CD4-positive, alpha-beta T cell (primary cell): Measurements from ENCODE around the gene PPL. TPM values are rescaled to one million over a fixed set of nuclear protein-coding genes. Genes with fewer than 3 reads are reported as not detected.

Source experiments
- ATAC-seq: fragments of 200-7000 bp; cut with Tn5 transposase; one replicate; pipeline ENCODE4 v1.10.0; 2022; ENCODE audit warnings: mild to moderate bottlenecking; ENCODE audit not compliant: poor library complexity
- CTCF ChIA-PET: fragments of 350-600 bp; sonication (Branson Sonifier 250); formaldehyde crosslinking; loops from one replicate; lab custom pipeline; 2021; ENCODE audit warnings: antibody characterized with exemption, inconsistent platforms; lab: Charles Lee
- POLR2A ChIA-PET: fragments of 350-600 bp; sonication (Branson Sonifier 250); formaldehyde crosslinking; loops from one replicate; lab custom pipeline; 2021; ENCODE audit warnings: antibody characterized with exemption, inconsistent platforms; lab: Charles Lee
- DNase-seq, 14 experiments: peaks; one replicate each; pipeline ENCODE4 v3.0.0-alpha.2; 2013 to 2020; ENCODE audit warnings: mixed read lengths in 2 of 14
- H3K27ac ChIP-seq, 2 donors: one replicate each; pipeline versions ENCODE4 v1.5.1 to v1.7.0; 2013; ENCODE audit warnings: low read length in 2 of 2, low read depth in 1 of 2, mild to moderate bottlenecking in 1 of 2
- H3K27me3 ChIP-seq, 2 experiments: 1 replicate in 1 of 2; 2 replicates in 1 of 2; pipeline versions ENCODE4 v1.6.1 to v1.7.0; 2013; ENCODE audit warnings: low read length in 2 of 2, control low read depth in 1 of 2, mild to moderate bottlenecking in 1 of 2, moderate library complexity in 1 of 2; ENCODE audit not compliant: insufficient read depth in 2 of 2, control insufficient read depth in 1 of 2
- H3K36me3 ChIP-seq: one replicate; pipeline ENCODE4 v1.6.1; 2013; ENCODE audit warnings: low read length, control low read depth; ENCODE audit not compliant: insufficient read depth
- H3K4me1 ChIP-seq: one replicate; pipeline ENCODE4 v1.6.1; 2013; ENCODE audit warnings: low read length, control low read depth; ENCODE audit not compliant: insufficient read depth
- H3K4me3 ChIP-seq: one replicate; pipeline ENCODE4 v1.5.1; 2013; ENCODE audit warnings: mild to moderate bottlenecking, low read length, moderate library complexity
- H3K9me3 ChIP-seq, 2 experiments: 1 replicate in 1 of 2; 2 replicates in 1 of 2; pipeline versions ENCODE4 v1.6.1 to v1.7.0; 2013; ENCODE audit warnings: low read length in 2 of 2, mild to moderate bottlenecking in 2 of 2, control low read depth in 1 of 2, moderate library complexity in 1 of 2; ENCODE audit not compliant: control insufficient read depth in 1 of 2, insufficient read depth in 1 of 2
- H3K27ac Mint-ChIP-seq: one replicate; pipeline ENCODE4 v1.8.0; 2020; ENCODE audit warnings: mixed read lengths
- H3K27me3 Mint-ChIP-seq: one replicate; pipeline ENCODE4 v1.8.0; 2021; ENCODE audit warnings: mixed read lengths
- H3K36me3 Mint-ChIP-seq: one replicate; pipeline ENCODE4 v1.8.0; 2021; ENCODE audit warnings: low read depth, mixed read lengths
- H3K4me1 Mint-ChIP-seq: one replicate; pipeline ENCODE4 v1.8.0; 2021; ENCODE audit warnings: low read depth, mixed read lengths
- H3K4me3 Mint-ChIP-seq: one replicate; pipeline ENCODE4 v1.8.0; 2020; ENCODE audit warnings: mild to moderate bottlenecking, mixed read lengths
- H3K9me3 Mint-ChIP-seq: one replicate; pipeline ENCODE4 v1.8.0; 2020; ENCODE audit warnings: mixed read lengths
- CTCF ChIP-seq: fragments of 200-600 bp; IDR thresholded peaks from one replicate; pipeline ENCODE4 v1.8.0; 2022; ENCODE audit warnings: antibody characterized with exemption, mild to moderate bottlenecking
- intact Hi-C, 2 experiments: fragments of 100-400 bp; cut with DNase I in 1 of 2; cut with micrococcal nuclease in 1 of 2; formaldehyde crosslinking; loops; one replicate each; pipeline versions ENCODE4 v1.15.1 to v1.9.0; 2023 to 2025; cut with DNase I, micrococcal nuclease
- total RNA-seq, 174 experiments: library from RNA in 2 of 174; stranded (reverse) in 2 of 174; gene quantifications; one replicate each; pipeline ENCODE4 v1.2.3 and lab custom pipeline; 2021 to 2026

PPL gene
- total RNA-seq, 2 experiments from 2014 or later = not detected

GRCh38 chr16:4837733-4838501 lies 99.0 kb downstream of the PPL start:
- peaks cover 74% of the 10 kb centered on the region for H3K36me3 ChIP-seq

GRCh38 chr16:4836727-4837126 lies 100.2 kb downstream of the PPL start:
- Mint-ChIP-seq H3K27ac (no peak overlapping the region), H3K9me3 (no peaks in the 10 kb centered on the region), H3K27me3 (no peaks in the 10 kb centered on the region), H3K36me3 (peaks cover 87% of the 10 kb centered on the region), H3K4me1 (peaks cover 7% of the 10 kb centered on the region), H3K4me3 (no peak overlapping the region)
- Histone ChIP-seq H3K36me3 (peaks cover 76% of the 10 kb centered on the region), H3K4me3 (no peak overlapping the region), H3K9me3 (no peaks in the 10 kb centered on the region), H3K27ac (no peak overlapping the region), H3K27me3 (no peaks in the 10 kb centered on the region), H3K4me1 (no peaks in the 10 kb centered on the region)
- ATAC-seq = no peak
- POLR2A ChIA-PET = no interaction called here
- intact Hi-C loops = no loop called here
- CTCF ChIA-PET = no interaction called here
- TF ChIP-seq CTCF = no peak
- DNase-seq = no peak

More at GRCh38 chr16:4837733-4838501, 99.0 kb downstream of the PPL start:
- no peak overlapping the region for H3K4me3 Mint-ChIP-seq
- no peak overlapping the region for H3K4me3 ChIP-seq
- no peak overlapping the region for H3K27ac Mint-ChIP-seq
- intact Hi-C loops = no loop called here
- H3K4me1 ChIP-seq = no peaks in the 10 kb centered on the region
- DNase-seq (no peak), ATAC-seq (no peak)
- H3K9me3 Mint-ChIP-seq = no peaks in the 10 kb centered on the region
- no peak for TF ChIP-seq CTCF
- H3K4me1 Mint-ChIP-seq = peaks cover 7% of the 10 kb centered on the region
- H3K9me3 ChIP-seq = no peaks in the 10 kb centered on the region
- no peak overlapping the region for H3K27ac ChIP-seq
- CTCF ChIA-PET = no interaction called here
- peaks cover 87% of the 10 kb centered on the region for H3K36me3 Mint-ChIP-seq
- POLR2A ChIA-PET = interaction anchor here (0.6 kb wide), 1 partner anchor 210 kb away, joined by 6 read pairs; no protein-coding TSS in a partner anchor
- H3K27me3 Mint-ChIP-seq = no peaks in the 10 kb centered on the region
- H3K27me3 ChIP-seq = no peaks in the 10 kb centered on the region

- Mint-ChIP-seq H3K27me3 (no peaks in the 10 kb centered on the region), H3K9me3 (no peaks in the 10 kb centered on the region), H3K4me3 (no peak overlapping the region), H3K4me1 (peaks cover 5% of the 10 kb centered on the region), H3K27ac (no peak overlapping the region), H3K36me3 (peaks cover 84% of the 10 kb centered on the region)
- POLR2A ChIA-PET = no interaction called here
- H3K27ac ChIP-seq = no peak overlapping the region
- no peaks in the 10 kb centered on the region for H3K27me3 ChIP-seq
- H3K4me3 ChIP-seq = no peak overlapping the region
- no peaks in the 10 kb centered on the region for H3K4me1 ChIP-seq
- peaks cover 78% of the 10 kb centered on the region for H3K36me3 ChIP-seq
- intact Hi-C loops = no loop called here
- TF ChIP-seq CTCF = no peak
- no peak for DNase-seq
- no peak for ATAC-seq
- no peaks in the 10 kb centered on the region for H3K9me3 ChIP-seq
- CTCF ChIA-PET = interaction anchor here (0.6 kb wide), 1 partner anchor 562 kb away, joined by 3 read pairs; no protein-coding TSS in a partner anchor
These were observed 103.4 kb downstream of the PPL start for GRCh38 chr16:4833584-4833983.
